ENCODE results near the gene INCENP. TPM values are rescaled to one million over a fixed set of nuclear protein-coding genes. Genes with fewer than 3 reads are reported as not detected.

Gene INCENP
- total and polyA plus RNA-seq, 2 experiments from 2014 or later: 35.6 to 131 TPM

DNA sequence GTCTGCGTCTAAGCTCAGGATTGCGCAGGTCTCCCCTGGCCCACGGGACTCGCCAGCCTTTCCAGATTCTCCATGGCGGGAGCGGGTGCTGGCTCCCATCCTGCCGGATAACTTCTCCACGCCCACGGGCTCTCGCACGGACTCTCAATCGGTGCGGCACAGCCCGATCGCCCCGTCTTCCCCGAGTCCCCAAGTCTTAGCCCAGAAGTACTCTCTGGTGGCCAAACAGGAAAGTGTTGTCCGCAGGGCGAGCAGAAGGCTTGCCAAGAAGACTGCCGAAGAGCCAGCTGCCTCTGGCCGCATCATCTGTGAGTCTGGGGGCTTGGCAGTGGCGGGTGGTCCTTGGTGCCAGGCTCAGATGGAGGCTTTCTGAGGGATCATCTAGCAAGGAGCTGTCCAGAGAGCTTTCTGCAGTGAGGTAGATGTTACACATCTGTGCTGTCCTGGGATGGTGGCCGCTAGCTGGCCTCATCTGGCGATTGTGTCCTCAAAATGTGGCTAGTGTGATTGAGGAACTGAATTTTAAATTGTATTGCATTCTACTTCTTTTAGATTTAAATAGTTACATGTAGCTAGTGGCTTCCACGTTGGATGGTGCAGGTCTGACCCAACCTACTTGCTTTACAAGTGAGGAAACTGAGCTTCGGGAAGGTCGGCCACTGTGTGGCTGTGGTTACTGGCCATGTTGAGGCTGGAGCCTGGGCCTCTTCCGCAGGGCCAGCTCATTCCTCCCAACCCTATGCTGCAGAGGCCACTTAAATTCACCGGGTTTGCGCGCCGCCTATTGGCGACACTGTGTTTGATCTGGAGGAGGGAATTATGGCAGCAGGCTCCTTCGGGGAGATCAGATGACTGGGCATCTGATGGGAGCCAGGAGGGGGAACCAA is 6.7 kb downstream of the INCENP start:
- Mint-ChIP-seq H3K4me1 (peaks cover 2% of the 10 kb centered on the region), H3K36me3 (ENCODE audit: low read depth) (peaks cover 58% of the 10 kb centered on the region), H3K27ac (no peak overlapping the region), H3K27me3 (ENCODE audit: insufficient read depth, low read depth, poor library complexity) (peaks cover 4% of the 10 kb centered on the region), H3K9me3 (no peaks in the 10 kb centered on the region), H3K4me3 (no peak overlapping the region)
- Histone ChIP-seq H3K4me1 (ENCODE audit: insufficient read depth) (peaks cover 2% of the 10 kb centered on the region), H3K9me2 (ENCODE audit: insufficient read depth) (no peaks in the 10 kb centered on the region), H2AFZ (no peak overlapping the region), H3K36me3 (ENCODE audit: insufficient read depth) (peaks cover 6% of the 10 kb centered on the region; the same call in 1 of the 2 replicates), H3K79me2 (replicated peaks; ENCODE audit: insufficient read depth) (peaks cover 97% of the 10 kb centered on the region), H3K27ac (ENCODE audit: low read depth) (no peak overlapping the region), H3K4me2 (no peak overlapping the region), H3K27me3 (ENCODE audit: insufficient read depth) (no peaks in the 10 kb centered on the region), H3F3A (replicated peaks; ENCODE audit: low read depth) (no peaks in the 10 kb centered on the region), H3K4me3 (no peak overlapping the region), H4K20me1 (replicated peaks; ENCODE audit: insufficient read depth) (peaks cover 34% of the 10 kb centered on the region)
- no peak for ATAC-seq
- peak; percentile 16 for DNase-seq (ENCODE audit: low spot score)
- TF ChIP-seq REST (IDR thresholded peaks at IDR 0.05; ENCODE audit: unreplicated experiment) (no peak), ETS1 (IDR thresholded peaks at IDR 0.05) (no peak), EZH2 (IDR thresholded peaks at IDR 0.05; ENCODE audit: low read depth, unreplicated experiment) (no peak), ZNF114 (CRISPR knock-in tag; IDR thresholded peaks at IDR 0.05) (no peak), STAT1 (IDR thresholded peaks at IDR 0.05; ENCODE audit: unreplicated experiment) (no peak)
- TF ChIP-seq, protein P1, sequence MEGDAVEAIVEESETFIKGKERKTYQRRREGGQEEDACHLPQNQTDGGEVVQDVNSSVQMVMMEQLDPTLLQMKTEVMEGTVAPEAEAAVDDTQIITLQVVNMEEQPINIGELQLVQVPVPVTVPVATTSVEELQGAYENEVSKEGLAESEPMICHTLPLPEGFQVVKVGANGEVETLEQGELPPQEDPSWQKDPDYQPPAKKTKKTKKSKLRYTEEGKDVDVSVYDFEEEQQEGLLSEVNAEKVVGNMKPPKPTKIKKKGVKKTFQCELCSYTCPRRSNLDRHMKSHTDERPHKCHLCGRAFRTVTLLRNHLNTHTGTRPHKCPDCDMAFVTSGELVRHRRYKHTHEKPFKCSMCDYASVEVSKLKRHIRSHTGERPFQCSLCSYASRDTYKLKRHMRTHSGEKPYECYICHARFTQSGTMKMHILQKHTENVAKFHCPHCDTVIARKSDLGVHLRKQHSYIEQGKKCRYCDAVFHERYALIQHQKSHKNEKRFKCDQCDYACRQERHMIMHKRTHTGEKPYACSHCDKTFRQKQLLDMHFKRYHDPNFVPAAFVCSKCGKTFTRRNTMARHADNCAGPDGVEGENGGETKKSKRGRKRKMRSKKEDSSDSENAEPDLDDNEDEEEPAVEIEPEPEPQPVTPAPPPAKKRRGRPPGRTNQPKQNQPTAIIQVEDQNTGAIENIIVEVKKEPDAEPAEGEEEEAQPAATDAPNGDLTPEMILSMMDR (conservative IDR thresholded peaks at IDR 0.05; ENCODE audit: low read depth in 2 of 2): 0 out of 4 replicates have a peak, but pooled peaks of 1 of the 2 experiments have one; percentile 7

- H3K9me3 Mint-ChIP-seq: no peaks in the 10 kb centered on the region
- no peaks in the 10 kb centered on the region; the same call in 2 of the 3 replicates for H3K4me1 Mint-ChIP-seq
- no peaks in the 10 kb centered on the region for H3K27me3 ChIP-seq (ENCODE audit: insufficient read depth)
- H3K27ac Mint-ChIP-seq: no peak overlapping the region
- peaks cover 4% of the 10 kb centered on the region for H3K27me3 Mint-ChIP-seq (ENCODE audit: insufficient read depth, low read depth, poor library complexity)
- DNase-seq (ENCODE audit: low spot score) (no peak), ATAC-seq (no peak)
- H3K36me3 Mint-ChIP-seq (ENCODE audit: low read depth): peaks cover 61% of the 10 kb centered on the region
- no peak overlapping the region for H3K27ac ChIP-seq (ENCODE audit: low read depth)
- H4K20me1 ChIP-seq (replicated peaks; ENCODE audit: insufficient read depth): peaks cover 30% of the 10 kb centered on the region
- no peak overlapping the region for H3K4me3 ChIP-seq
- H3K79me2 ChIP-seq (replicated peaks; ENCODE audit: insufficient read depth): peaks cover 97% of the 10 kb centered on the region
- no peak overlapping the region for H3K4me2 ChIP-seq
- no peaks in the 10 kb centered on the region for H3K4me1 ChIP-seq (ENCODE audit: insufficient read depth)
- H2AFZ ChIP-seq: no peak overlapping the region
- H3K36me3 ChIP-seq (ENCODE audit: insufficient read depth): peaks cover 6% of the 10 kb centered on the region; the same call in 1 of the 2 replicates
- no peaks in the 10 kb centered on the region for H3K9me2 ChIP-seq (ENCODE audit: insufficient read depth)
- H3F3A ChIP-seq (replicated peaks; ENCODE audit: low read depth): no peaks in the 10 kb centered on the region
- no peak overlapping the region for H3K4me3 Mint-ChIP-seq
- TF ChIP-seq, protein P1 (conservative IDR thresholded peaks at IDR 0.05; ENCODE audit: low read depth in 2 of 2): no peak
- TF ChIP-seq EZH2phosphoT487 (IDR thresholded peaks at IDR 0.05; ENCODE audit: unreplicated experiment) (no peak), NANOG (IDR thresholded peaks at IDR 0.05; ENCODE audit: borderline replicate concordance) (no peak), POLR2AphosphoS5 (IDR thresholded peaks at IDR 0.05; ENCODE audit: low read depth) (no peak)
Observed at GRCh38 chr11:62131170-62131464, 7.3 kb downstream of the INCENP start.

All from GM23338 (cell line).